Measurements from ENCODE around the gene TRAPPC4.
"Not testable (repeated sequence)": the region's sequence is repeated elsewhere in the genome, so short reads cannot be mapped to it uniquely, and the experiment has no call there.

The TRAPPC4 gene

GRCh38 chr11:119018074-119018938 is at the start of gene TRAPPC4, which contains the start of gene RPS25:
TRAPPC4 (plus strand) TSS chr11:119018766; CDS start chr11:119018796, 30 bp downstream.
RPS25 (minus strand) TSS chr11:119018343; CDS start chr11:119018284, 59 bp downstream.
- H3K27me3 ChIP-seq (ENCODE audit: control insufficient read depth in 1 of 2, insufficient read depth in 2 of 2, low read length in 2 of 2), result no peaks in the 10 kb centered on the region
- H3K36me3 ChIP-seq (ENCODE audit: control insufficient read depth in 2 of 2, insufficient read depth in 2 of 2, low read length in 2 of 2), result peaks cover 20 to 38% of the 10 kb centered on the region in 2 donors
- H3K9ac ChIP-seq (ENCODE audit: low read length in 2 of 2), result peak within 1 kb of the TSS; percentile 95
- peaks cover 33% of the 10 kb centered on the region for H3K4me1 ChIP-seq (ENCODE audit: control insufficient read depth, insufficient read depth, low read length)
- H3K4me3 ChIP-seq (ENCODE audit: low read length in 2 of 2), result peak within 1 kb of the TSS; percentile 87 to 98
- H3K9me3 ChIP-seq (ENCODE audit: control insufficient read depth in 2 of 2, low read length in 2 of 2), result no peaks in the 10 kb centered on the region
- peak within 1 kb of the TSS; percentile 90 for H3K27ac ChIP-seq (ENCODE audit: low read length)

GRCh38 chr11:118969508-118969907 is 49.1 kb upstream of the TRAPPC4 start:
- not testable (repeated sequence) for H3K27ac ChIP-seq (ENCODE audit: low read length); H3K4me3 ChIP-seq (ENCODE audit: low read length in 2 of 2); H3K9me3 ChIP-seq (ENCODE audit: control insufficient read depth in 2 of 2, low read length in 2 of 2); H3K36me3 ChIP-seq (ENCODE audit: control insufficient read depth in 2 of 2, insufficient read depth in 2 of 2, low read length in 2 of 2); H3K9ac ChIP-seq (ENCODE audit: low read length in 2 of 2); H3K4me1 ChIP-seq (ENCODE audit: control insufficient read depth, insufficient read depth, low read length)
- H3K27me3 ChIP-seq (ENCODE audit: control insufficient read depth in 1 of 2, insufficient read depth in 2 of 2, low read length in 2 of 2), result peaks cover 0 to 11% of the 10 kb centered on the region in 2 donors

GRCh38 chr11:118971646-118972045 is 46.9 kb upstream of the TRAPPC4 start, which contains the start of gene FOXR1:
FOXR1 (plus strand) TSS chr11:118971761; CDS start chr11:118971932, 171 bp downstream.
- Histone ChIP-seq H3K4me3 (ENCODE audit: low read length in 2 of 2) (no peak within 1 kb of the TSS), H3K4me1 (ENCODE audit: control insufficient read depth, insufficient read depth, low read length) (no peaks in the 10 kb centered on the region), H3K27ac (ENCODE audit: low read length) (no peak within 1 kb of the TSS), H3K9ac (ENCODE audit: low read length in 2 of 2) (no peak within 1 kb of the TSS), H3K9me3 (ENCODE audit: control insufficient read depth in 2 of 2, low read length in 2 of 2) (no peaks in the 10 kb centered on the region), H3K36me3 (ENCODE audit: control insufficient read depth in 2 of 2, insufficient read depth in 2 of 2, low read length in 2 of 2) (no peaks in the 10 kb centered on the region), H3K27me3 (ENCODE audit: control insufficient read depth in 1 of 2, insufficient read depth in 2 of 2, low read length in 2 of 2) (peaks cover 2 to 11% of the 10 kb centered on the region in 2 donors)

- no peaks in the 10 kb centered on the region for H3K9me3 ChIP-seq (ENCODE audit: control insufficient read depth in 2 of 2, low read length in 2 of 2)
- no peaks in the 10 kb centered on the region for H3K4me1 ChIP-seq (ENCODE audit: control insufficient read depth, insufficient read depth, low read length)
- no peak overlapping the region for H3K9ac ChIP-seq (ENCODE audit: low read length in 2 of 2)
- H3K27me3 ChIP-seq (ENCODE audit: control insufficient read depth in 1 of 2, insufficient read depth in 2 of 2, low read length in 2 of 2), result peaks cover 2 to 11% of the 10 kb centered on the region in 2 donors
- H3K4me3 ChIP-seq (ENCODE audit: low read length in 2 of 2), result no peak overlapping the region
- no peak overlapping the region for H3K27ac ChIP-seq (ENCODE audit: low read length)
- H3K36me3 ChIP-seq (ENCODE audit: control insufficient read depth in 2 of 2, insufficient read depth in 2 of 2, low read length in 2 of 2), result no peaks in the 10 kb centered on the region
Measured at GRCh38 chr11:118973985-118974384, 44.6 kb upstream of the TRAPPC4 start.

- Histone ChIP-seq H3K27ac (ENCODE audit: low read length) (no peak overlapping the region), H3K27me3 (ENCODE audit: control insufficient read depth in 1 of 2, insufficient read depth in 2 of 2, low read length in 2 of 2) (peaks cover 3 to 11% of the 10 kb centered on the region in 2 donors), H3K9ac (ENCODE audit: low read length in 2 of 2) (no peak overlapping the region), H3K36me3 (ENCODE audit: control insufficient read depth in 2 of 2, insufficient read depth in 2 of 2, low read length in 2 of 2) (no peaks in the 10 kb centered on the region), H3K9me3 (ENCODE audit: control insufficient read depth in 2 of 2, low read length in 2 of 2) (no peaks in the 10 kb centered on the region), H3K4me1 (ENCODE audit: control insufficient read depth, insufficient read depth, low read length) (no peaks in the 10 kb centered on the region), H3K4me3 (ENCODE audit: low read length in 2 of 2) (no peak overlapping the region)
Measured at GRCh38 chr11:118975771-118976709, 42.5 kb upstream of the TRAPPC4 start.

- no peak overlapping the region for H3K27ac ChIP-seq (ENCODE audit: low read length)
- no peaks in the 10 kb centered on the region for H3K36me3 ChIP-seq (ENCODE audit: control insufficient read depth in 2 of 2, insufficient read depth in 2 of 2, low read length in 2 of 2)
- no peak overlapping the region for H3K9ac ChIP-seq (ENCODE audit: low read length in 2 of 2)
- no peak overlapping the region for H3K4me3 ChIP-seq (ENCODE audit: low read length in 2 of 2)
- peaks cover 0 to 3% of the 10 kb centered on the region in 2 donors for H3K27me3 ChIP-seq (ENCODE audit: control insufficient read depth in 1 of 2, insufficient read depth in 2 of 2, low read length in 2 of 2)
- no peaks in the 10 kb centered on the region for H3K4me1 ChIP-seq (ENCODE audit: control insufficient read depth, insufficient read depth, low read length)
- H3K9me3 ChIP-seq (ENCODE audit: control insufficient read depth in 2 of 2, low read length in 2 of 2), result no peaks in the 10 kb centered on the region
Measured at GRCh38 chr11:118979434-118979833, 39.1 kb upstream of the TRAPPC4 start.

- H3K36me3 ChIP-seq (ENCODE audit: control insufficient read depth in 2 of 2, insufficient read depth in 2 of 2, low read length in 2 of 2), result no peaks in the 10 kb centered on the region
- H3K4me3 ChIP-seq (ENCODE audit: low read length in 2 of 2), result peak overlapping the region in 1 of 2 donors; percentile 35
- no peaks in the 10 kb centered on the region for H3K9me3 ChIP-seq (ENCODE audit: control insufficient read depth in 2 of 2, low read length in 2 of 2)
- no peak overlapping the region for H3K27ac ChIP-seq (ENCODE audit: low read length)
- H3K9ac ChIP-seq (ENCODE audit: low read length in 2 of 2), result no peak overlapping the region
- peaks cover 0 to 3% of the 10 kb centered on the region in 2 donors for H3K27me3 ChIP-seq (ENCODE audit: control insufficient read depth in 1 of 2, insufficient read depth in 2 of 2, low read length in 2 of 2)
- H3K4me1 ChIP-seq (ENCODE audit: control insufficient read depth, insufficient read depth, low read length), result no peaks in the 10 kb centered on the region
Measured at GRCh38 chr11:118980191-118980881, 38.2 kb upstream of the TRAPPC4 start.

GRCh38 chr11:118984337-118984736 is 34.2 kb upstream of the TRAPPC4 start:
- not testable (repeated sequence) for H3K4me1 ChIP-seq (ENCODE audit: control insufficient read depth, insufficient read depth, low read length); H3K27me3 ChIP-seq (ENCODE audit: control insufficient read depth in 1 of 2, insufficient read depth in 2 of 2, low read length in 2 of 2); H3K27ac ChIP-seq (ENCODE audit: low read length); H3K9me3 ChIP-seq (ENCODE audit: control insufficient read depth in 2 of 2, low read length in 2 of 2); H3K4me3 ChIP-seq (ENCODE audit: low read length in 2 of 2); H3K36me3 ChIP-seq (ENCODE audit: control insufficient read depth in 2 of 2, insufficient read depth in 2 of 2, low read length in 2 of 2); H3K9ac ChIP-seq (ENCODE audit: low read length in 2 of 2)

- Histone ChIP-seq H3K4me1 (ENCODE audit: control insufficient read depth, insufficient read depth, low read length) (no peaks in the 10 kb centered on the region), H3K27me3 (ENCODE audit: control insufficient read depth in 1 of 2, insufficient read depth in 2 of 2, low read length in 2 of 2) (peaks cover 0 to 2% of the 10 kb centered on the region in 2 donors), H3K36me3 (ENCODE audit: control insufficient read depth in 2 of 2, insufficient read depth in 2 of 2, low read length in 2 of 2) (no peaks in the 10 kb centered on the region), H3K27ac (ENCODE audit: low read length) (no peak overlapping the region), H3K4me3 (ENCODE audit: low read length in 2 of 2) (no peak overlapping the region), H3K9ac (ENCODE audit: low read length in 2 of 2) (no peak overlapping the region), H3K9me3 (ENCODE audit: control insufficient read depth in 2 of 2, low read length in 2 of 2) (no peaks in the 10 kb centered on the region)
Measured at GRCh38 chr11:118984825-118985224, 33.7 kb upstream of the TRAPPC4 start.

GRCh38 chr11:118988280-118988679 is 30.3 kb upstream of the TRAPPC4 start:
- Histone ChIP-seq H3K36me3 (ENCODE audit: control insufficient read depth in 2 of 2, insufficient read depth in 2 of 2, low read length in 2 of 2) (no peaks in the 10 kb centered on the region), H3K27ac (ENCODE audit: low read length) (no peak overlapping the region), H3K9me3 (ENCODE audit: control insufficient read depth in 2 of 2, low read length in 2 of 2) (no peaks in the 10 kb centered on the region), H3K9ac (ENCODE audit: low read length in 2 of 2) (no peak overlapping the region), H3K4me3 (ENCODE audit: low read length in 2 of 2) (no peak overlapping the region), H3K27me3 (ENCODE audit: control insufficient read depth in 1 of 2, insufficient read depth in 2 of 2, low read length in 2 of 2) (no peaks in the 10 kb centered on the region), H3K4me1 (ENCODE audit: control insufficient read depth, insufficient read depth, low read length) (no peaks in the 10 kb centered on the region)

Data from stomach smooth muscle (tissue), 2 donors.